HepG2 (cell line): ENCODE measurements around the gene MGAT5. TPM values are rescaled to one million over a fixed set of nuclear protein-coding genes. Genes with fewer than 3 reads are reported as not detected.

ENCODE experiments used
- ADNP ChIP-seq: sonication (generic); formaldehyde crosslinking; IDR thresholded peaks from 2 replicates; pipeline ENCODE4 v1.4.0; 2020; ENCODE audit warnings: missing genetic modification reagents
- EZH2 ChIP-seq: conservative IDR thresholded peaks from 2 replicates; pipeline ENCODE4 v1.6.1; 2012; ENCODE audit warnings: mild to moderate bottlenecking, low read depth, low read length, moderate library complexity
- KDM3A ChIP-seq: IDR thresholded peaks from 2 replicates; pipeline ENCODE4 v1.6.1; 2018; ENCODE audit warnings: low read depth, missing compliant biosample characterization
- MIER3 ChIP-seq: IDR thresholded peaks from 2 replicates; pipeline ENCODE4 v1.6.1; 2016; ENCODE audit warnings: missing compliant biosample characterization, borderline replicate concordance
- PHF5A ChIP-seq: IDR thresholded peaks from one replicate; pipeline ENCODE4 v1.6.1; 2018; ENCODE audit warnings: low read depth, missing genetic modification reagents; ENCODE audit not compliant: unreplicated experiment
- RNF2 ChIP-seq: fragments of 450-650 bp; conservative IDR thresholded peaks from 2 replicates; pipeline ENCODE4 v1.6.1; 2016; ENCODE audit warnings: low read depth
- SMAD1 ChIP-seq: sonication (generic); formaldehyde crosslinking; IDR thresholded peaks from 2 replicates; pipeline ENCODE4 v1.4.0; 2020; ENCODE audit warnings: missing genetic modification reagents, low read depth, mild to moderate bottlenecking, borderline replicate concordance
- SYNCRIP ChIP-seq: fragments of 200-400 bp; formaldehyde crosslinking; IDR thresholded peaks from 2 replicates; pipeline ENCODE4 v1.6.1; 2018; ENCODE audit warnings: mild to moderate bottlenecking, low read depth, low read length; ENCODE audit not compliant: insufficient read depth
- ZNF253 ChIP-seq: sonication (generic); formaldehyde crosslinking; IDR thresholded peaks from 2 replicates; pipeline ENCODE4 v1.8.0; 2022; ENCODE audit warnings: mild to moderate bottlenecking, missing genetic modification reagents, borderline replicate concordance
- ZNF431 ChIP-seq: sonication (generic); formaldehyde crosslinking; IDR thresholded peaks from 2 replicates; pipeline ENCODE4 v1.9.0; 2022; ENCODE audit warnings: missing genetic modification reagents, low read depth, mild to moderate bottlenecking, borderline replicate concordance
- ZNF550 ChIP-seq: sonication (generic); formaldehyde crosslinking; IDR thresholded peaks from 2 replicates; pipeline ENCODE4 v1.4.0; 2020; ENCODE audit warnings: mild to moderate bottlenecking, missing genetic modification reagents, borderline replicate concordance
- ZNF670 ChIP-seq: sonication (generic); formaldehyde crosslinking; IDR thresholded peaks from 2 replicates; pipeline ENCODE4 v1.8.0; 2022; ENCODE audit warnings: mild to moderate bottlenecking, missing genetic modification reagents, borderline replicate concordance
- polyA plus RNA-seq, 8 experiments: library from polyadenylated mRNA; depleted of rRNA in 3 of 8; stranded (reverse) in 7 of 8; unstranded in 1 of 8; fragments of >200 nt; fragmentation: Illumina TruSeq in 4 of 8; extraction: Trizol in 4 of 8; gene quantifications; 2 replicates each; pipeline versions ENCODE4 v1.2.1 to v1.2.3, GENCODE V29; 2011 to 2016; ENCODE audit warnings: low read depth in 4 of 8, missing spikeins in 1 of 8, mixed read lengths in 1 of 8; ENCODE audit not compliant: insufficient read depth in 1 of 8
- total RNA-seq, 5 experiments: library from RNA; depleted of rRNA; stranded (reverse); fragments of >200 nt; fragmentation: Illumina TruSeq; extraction: Trizol; gene quantifications; 2 replicates each; pipeline ENCODE4 v1.2.3, GENCODE V29; 2016; ENCODE audit warnings: low read depth in 1 of 5
- TF ChIP-seq, protein P1 (sequence below): sonication (generic); formaldehyde crosslinking; IDR thresholded peaks from 2 replicates; pipeline ENCODE4 v1.9.0; 2021; ENCODE audit warnings: missing genetic modification reagents, borderline replicate concordance
- TF ChIP-seq, protein P2 (sequence below): sonication (generic); formaldehyde crosslinking; IDR thresholded peaks from 2 replicates; pipeline ENCODE4 v1.4.0; 2020; ENCODE audit warnings: low read depth, mild to moderate bottlenecking, missing genetic modification reagents
- TF ChIP-seq, protein P3 (sequence below): sonication (generic); formaldehyde crosslinking; IDR thresholded peaks from 2 replicates; pipeline ENCODE4 v1.4.0; 2020; ENCODE audit warnings: missing genetic modification reagents
- TF ChIP-seq, protein P4 (sequence below): sonication (generic); formaldehyde crosslinking; IDR thresholded peaks from 2 replicates; pipeline ENCODE4 v1.5.1; 2020; ENCODE audit warnings: mild to moderate bottlenecking, missing genetic modification reagents

MGAT5 gene
- total and polyA plus RNA-seq, 2 of the 13 experiments (the other 11 are each of a cell fraction or from before 2014, with no cell fraction given), result 33.1 to 60.2 TPM

DNA sequence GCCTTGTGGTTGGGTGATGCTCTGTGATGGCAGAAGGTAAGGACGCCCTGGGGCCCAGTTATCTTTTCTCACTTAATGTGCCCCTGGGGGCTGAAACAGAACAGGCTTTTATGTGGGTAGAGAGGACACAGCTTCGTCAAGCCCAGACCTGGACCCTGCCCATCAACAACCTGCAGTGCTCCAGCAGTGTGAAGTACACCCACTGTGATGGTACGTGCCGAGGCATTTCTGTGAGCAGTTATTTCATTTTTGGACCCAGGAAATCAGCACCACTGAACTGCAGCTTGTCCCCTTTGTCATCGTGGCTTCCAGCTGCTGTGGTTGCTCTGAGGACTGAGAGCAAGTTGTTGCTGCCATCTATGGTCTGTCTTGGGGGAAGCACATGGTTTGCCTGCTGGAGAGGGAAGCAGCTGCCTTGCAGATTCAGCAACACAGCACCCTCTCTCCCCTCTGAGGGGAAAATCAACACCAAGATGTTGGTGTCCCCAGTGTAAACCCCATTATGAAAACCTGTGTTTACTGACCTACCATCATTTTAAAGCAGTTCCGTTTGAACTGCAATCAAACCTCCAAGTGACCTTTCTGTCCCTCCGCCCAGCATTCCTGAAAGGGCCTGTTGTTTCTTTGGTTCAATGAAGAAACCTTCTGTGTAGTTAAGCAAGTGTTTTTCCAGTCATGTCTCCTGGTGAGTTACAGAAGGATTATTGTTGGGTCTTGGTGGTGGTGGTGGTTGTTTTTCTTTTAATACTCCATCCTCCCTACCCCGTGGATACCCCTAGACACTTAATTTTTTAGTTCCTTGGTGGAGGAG, 158.2 kb downstream of the MGAT5 start (continued):
- TF ChIP-seq, protein P1, sequence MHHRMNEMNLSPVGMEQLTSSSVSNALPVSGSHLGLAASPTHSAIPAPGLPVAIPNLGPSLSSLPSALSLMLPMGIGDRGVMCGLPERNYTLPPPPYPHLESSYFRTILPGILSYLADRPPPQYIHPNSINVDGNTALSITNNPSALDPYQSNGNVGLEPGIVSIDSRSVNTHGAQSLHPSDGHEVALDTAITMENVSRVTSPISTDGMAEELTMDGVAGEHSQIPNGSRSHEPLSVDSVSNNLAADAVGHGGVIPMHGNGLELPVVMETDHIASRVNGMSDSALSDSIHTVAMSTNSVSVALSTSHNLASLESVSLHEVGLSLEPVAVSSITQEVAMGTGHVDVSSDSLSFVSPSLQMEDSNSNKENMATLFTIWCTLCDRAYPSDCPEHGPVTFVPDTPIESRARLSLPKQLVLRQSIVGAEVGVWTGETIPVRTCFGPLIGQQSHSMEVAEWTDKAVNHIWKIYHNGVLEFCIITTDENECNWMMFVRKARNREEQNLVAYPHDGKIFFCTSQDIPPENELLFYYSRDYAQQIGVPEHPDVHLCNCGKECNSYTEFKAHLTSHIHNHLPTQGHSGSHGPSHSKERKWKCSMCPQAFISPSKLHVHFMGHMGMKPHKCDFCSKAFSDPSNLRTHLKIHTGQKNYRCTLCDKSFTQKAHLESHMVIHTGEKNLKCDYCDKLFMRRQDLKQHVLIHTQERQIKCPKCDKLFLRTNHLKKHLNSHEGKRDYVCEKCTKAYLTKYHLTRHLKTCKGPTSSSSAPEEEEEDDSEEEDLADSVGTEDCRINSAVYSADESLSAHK (CRISPR knock-in tag), result no peak
- TF ChIP-seq ZNF550 (no peak), PHF5A (no peak), KDM3A (CRISPR knock-in tag) (peak; percentile 85; the same call in 1 of the 2 replicates), MIER3 (peak; percentile 88; the same call in 1 of the 2 replicates), ZNF431 (CRISPR knock-in tag) (peak; percentile 83; the same call in 1 of the 2 replicates), ZNF253 (no peak), ADNP (no peak), SMAD1 (CRISPR knock-in tag) (no peak), RNF2 (no peak), SYNCRIP (no peak), EZH2 (no peak), ZNF670 (CRISPR knock-in tag) (no peak)
- TF ChIP-seq, protein P2, sequence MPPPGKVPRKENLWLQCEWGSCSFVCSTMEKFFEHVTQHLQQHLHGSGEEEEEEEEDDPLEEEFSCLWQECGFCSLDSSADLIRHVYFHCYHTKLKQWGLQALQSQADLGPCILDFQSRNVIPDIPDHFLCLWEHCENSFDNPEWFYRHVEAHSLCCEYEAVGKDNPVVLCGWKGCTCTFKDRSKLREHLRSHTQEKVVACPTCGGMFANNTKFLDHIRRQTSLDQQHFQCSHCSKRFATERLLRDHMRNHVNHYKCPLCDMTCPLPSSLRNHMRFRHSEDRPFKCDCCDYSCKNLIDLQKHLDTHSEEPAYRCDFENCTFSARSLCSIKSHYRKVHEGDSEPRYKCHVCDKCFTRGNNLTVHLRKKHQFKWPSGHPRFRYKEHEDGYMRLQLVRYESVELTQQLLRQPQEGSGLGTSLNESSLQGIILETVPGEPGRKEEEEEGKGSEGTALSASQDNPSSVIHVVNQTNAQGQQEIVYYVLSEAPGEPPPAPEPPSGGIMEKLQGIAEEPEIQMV (CRISPR knock-in tag), result peak; percentile 61; the same call in 1 of the 2 replicates
- TF ChIP-seq, protein P3, sequence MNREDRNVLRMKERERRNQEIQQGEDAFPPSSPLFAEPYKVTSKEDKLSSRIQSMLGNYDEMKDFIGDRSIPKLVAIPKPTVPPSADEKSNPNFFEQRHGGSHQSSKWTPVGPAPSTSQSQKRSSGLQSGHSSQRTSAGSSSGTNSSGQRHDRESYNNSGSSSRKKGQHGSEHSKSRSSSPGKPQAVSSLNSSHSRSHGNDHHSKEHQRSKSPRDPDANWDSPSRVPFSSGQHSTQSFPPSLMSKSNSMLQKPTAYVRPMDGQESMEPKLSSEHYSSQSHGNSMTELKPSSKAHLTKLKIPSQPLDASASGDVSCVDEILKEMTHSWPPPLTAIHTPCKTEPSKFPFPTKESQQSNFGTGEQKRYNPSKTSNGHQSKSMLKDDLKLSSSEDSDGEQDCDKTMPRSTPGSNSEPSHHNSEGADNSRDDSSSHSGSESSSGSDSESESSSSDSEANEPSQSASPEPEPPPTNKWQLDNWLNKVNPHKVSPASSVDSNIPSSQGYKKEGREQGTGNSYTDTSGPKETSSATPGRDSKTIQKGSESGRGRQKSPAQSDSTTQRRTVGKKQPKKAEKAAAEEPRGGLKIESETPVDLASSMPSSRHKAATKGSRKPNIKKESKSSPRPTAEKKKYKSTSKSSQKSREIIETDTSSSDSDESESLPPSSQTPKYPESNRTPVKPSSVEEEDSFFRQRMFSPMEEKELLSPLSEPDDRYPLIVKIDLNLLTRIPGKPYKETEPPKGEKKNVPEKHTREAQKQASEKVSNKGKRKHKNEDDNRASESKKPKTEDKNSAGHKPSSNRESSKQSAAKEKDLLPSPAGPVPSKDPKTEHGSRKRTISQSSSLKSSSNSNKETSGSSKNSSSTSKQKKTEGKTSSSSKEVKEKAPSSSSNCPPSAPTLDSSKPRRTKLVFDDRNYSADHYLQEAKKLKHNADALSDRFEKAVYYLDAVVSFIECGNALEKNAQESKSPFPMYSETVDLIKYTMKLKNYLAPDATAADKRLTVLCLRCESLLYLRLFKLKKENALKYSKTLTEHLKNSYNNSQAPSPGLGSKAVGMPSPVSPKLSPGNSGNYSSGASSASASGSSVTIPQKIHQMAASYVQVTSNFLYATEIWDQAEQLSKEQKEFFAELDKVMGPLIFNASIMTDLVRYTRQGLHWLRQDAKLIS (CRISPR knock-in tag), result no peak
- TF ChIP-seq, protein P4, sequence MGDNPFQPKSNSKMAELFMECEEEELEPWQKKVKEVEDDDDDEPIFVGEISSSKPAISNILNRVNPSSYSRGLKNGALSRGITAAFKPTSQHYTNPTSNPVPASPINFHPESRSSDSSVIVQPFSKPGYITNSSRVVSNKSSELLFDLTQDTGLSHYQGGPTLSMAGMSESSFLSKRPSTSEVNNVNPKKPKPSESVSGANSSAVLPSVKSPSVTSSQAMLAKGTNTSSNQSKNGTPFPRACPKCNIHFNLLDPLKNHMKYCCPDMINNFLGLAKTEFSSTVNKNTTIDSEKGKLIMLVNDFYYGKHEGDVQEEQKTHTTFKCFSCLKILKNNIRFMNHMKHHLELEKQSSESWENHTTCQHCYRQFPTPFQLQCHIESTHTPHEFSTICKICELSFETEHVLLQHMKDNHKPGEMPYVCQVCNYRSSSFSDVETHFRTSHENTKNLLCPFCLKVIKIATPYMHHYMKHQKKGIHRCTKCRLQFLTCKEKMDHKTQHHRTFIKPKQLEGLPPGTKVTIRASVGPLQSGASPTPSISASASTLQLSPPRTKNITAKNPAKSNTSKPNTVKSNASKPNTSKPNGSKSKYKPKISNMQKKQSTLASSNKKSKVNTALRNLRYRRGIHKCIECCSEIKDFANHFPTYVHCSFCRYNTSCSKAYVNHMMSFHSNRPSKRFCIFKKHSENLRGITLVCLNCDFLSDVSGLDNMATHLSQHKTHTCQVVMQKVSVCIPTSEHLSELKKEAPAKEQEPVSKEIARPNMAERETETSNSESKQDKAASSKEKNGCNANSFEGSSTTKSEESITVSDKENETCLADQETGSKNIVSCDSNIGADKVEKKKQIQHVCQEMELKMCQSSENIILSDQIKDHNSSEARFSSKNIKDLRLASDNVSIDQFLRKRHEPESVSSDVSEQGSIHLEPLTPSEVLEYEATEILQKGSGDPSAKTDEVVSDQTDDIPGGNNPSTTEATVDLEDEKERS (CRISPR knock-in tag), result no peak
